NT2/D1 (cell line): Measurements from ENCODE around the gene LAMA5.

Experiments used
- DNase-seq: peaks from one replicate; pipeline ENCODE4 v3.0.0-alpha.2; 2011; ENCODE audit warnings: low read depth, low spot score
- H3K27me3 ChIP-seq: 2 replicates; pipeline ENCODE4 v1.6.0; 2011; ENCODE audit warnings: mild to moderate bottlenecking; ENCODE audit not compliant: insufficient read length, insufficient read depth
- H3K36me3 ChIP-seq: 2 replicates; pipeline ENCODE4 v1.6.1; 2011; ENCODE audit warnings: mild to moderate bottlenecking, low read length, mixed read lengths; ENCODE audit not compliant: insufficient read depth, insufficient read length
- H3K4me1 ChIP-seq: 2 replicates; pipeline ENCODE4 v1.5.1; 2011; ENCODE audit not compliant: insufficient read depth, insufficient read length
- H3K4me3 ChIP-seq: 2 replicates; pipeline ENCODE4 v1.5.1; 2011; ENCODE audit warnings: low read depth; ENCODE audit not compliant: insufficient read length
- H3K9ac ChIP-seq: 2 replicates; pipeline ENCODE4 v1.6.0; 2011; ENCODE audit warnings: low read depth; ENCODE audit not compliant: insufficient read length
- H3K9me3 ChIP-seq: 2 replicates; pipeline ENCODE4 v1.5.1; 2011; ENCODE audit warnings: mild to moderate bottlenecking, low read length; ENCODE audit not compliant: insufficient read depth
- SUZ12 ChIP-seq: IDR thresholded peaks from 2 replicates; pipeline ENCODE4 v1.6.1; 2011; ENCODE audit not compliant: insufficient read length, insufficient read depth; ENCODE audit errors: extremely low read depth
- YY1 ChIP-seq: IDR thresholded peaks from 2 replicates; pipeline ENCODE4 v1.6.1; 2011; ENCODE audit not compliant: insufficient read length, insufficient read depth
- ZNF274 ChIP-seq: IDR thresholded peaks from 2 replicates; pipeline ENCODE4 v1.6.1; 2011; ENCODE audit warnings: mild to moderate bottlenecking, low read depth, low read length

The LAMA5 gene

GRCh38 chr20:62328684-62329388 lies 38.3 kb downstream of the LAMA5 start:
- DNase-seq = no peak
- Histone ChIP-seq H3K4me1 (peaks cover 5% of the 10 kb centered on the region), H3K9me3 (peaks cover 13% of the 10 kb centered on the region; the same call in 1 of the 2 replicates), H3K27me3 (no peaks in the 10 kb centered on the region), H3K4me3 (no peak overlapping the region), H3K9ac (no peak overlapping the region), H3K36me3 (peaks cover 96% of the 10 kb centered on the region)
- TF ChIP-seq ZNF274 (no peak), SUZ12 (no peak), YY1 (no peak)

GRCh38 chr20:62327726-62328495 lies 39.2 kb downstream of the LAMA5 start:
- Histone ChIP-seq H3K4me1 (peaks cover 5% of the 10 kb centered on the region), H3K36me3 (peaks cover 97% of the 10 kb centered on the region), H3K27me3 (no peaks in the 10 kb centered on the region), H3K9me3 (peaks cover 13% of the 10 kb centered on the region; the same call in 1 of the 2 replicates), H3K9ac (no peak overlapping the region), H3K4me3 (no peak overlapping the region)
- TF ChIP-seq SUZ12 (no peak), YY1 (no peak), ZNF274 (no peak)
- no peak for DNase-seq

GRCh38 chr20:62326959-62327725 lies 40.0 kb downstream of the LAMA5 start:
- Histone ChIP-seq H3K4me1 (peaks cover 5% of the 10 kb centered on the region), H3K9me3 (peaks cover 14% of the 10 kb centered on the region; the same call in 1 of the 2 replicates), H3K27me3 (no peaks in the 10 kb centered on the region), H3K9ac (no peak overlapping the region), H3K4me3 (no peak overlapping the region), H3K36me3 (peaks cover 95% of the 10 kb centered on the region)
- no peak for DNase-seq
- no peak for TF ChIP-seq YY1

- Histone ChIP-seq H3K27me3 (no peaks in the 10 kb centered on the region), H3K9me3 (peaks cover 19% of the 10 kb centered on the region; the same call in 1 of the 2 replicates), H3K9ac (no peak overlapping the region), H3K4me1 (peaks cover 5% of the 10 kb centered on the region), H3K4me3 (no peak overlapping the region), H3K36me3 (peaks cover 94% of the 10 kb centered on the region)
- TF ChIP-seq SUZ12 (no peak), YY1 (no peak), ZNF274 (no peak)
- DNase-seq = no peak
These were observed 40.6 kb downstream of the LAMA5 start for GRCh38 chr20:62326559-62326958.

GRCh38 chr20:62325172-62325905 lies 41.8 kb downstream of the LAMA5 start:
- Histone ChIP-seq H3K27me3 (no peaks in the 10 kb centered on the region), H3K4me3 (no peak overlapping the region), H3K36me3 (peaks cover 90% of the 10 kb centered on the region), H3K9me3 (peaks cover 19% of the 10 kb centered on the region; the same call in 1 of the 2 replicates), H3K4me1 (peaks cover 5% of the 10 kb centered on the region), H3K9ac (no peak overlapping the region)
- DNase-seq = no peak
- TF ChIP-seq SUZ12 (no peak), YY1 (no peak), ZNF274 (no peak)

GRCh38 chr20:62323980-62324906 lies 42.9 kb downstream of the LAMA5 start:
- Histone ChIP-seq H3K9me3 (peaks cover 21% of the 10 kb centered on the region; the same call in 1 of the 2 replicates), H3K27me3 (no peaks in the 10 kb centered on the region), H3K36me3 (peaks cover 88% of the 10 kb centered on the region), H3K4me3 (no peak overlapping the region), H3K9ac (no peak overlapping the region), H3K4me1 (peaks cover 5% of the 10 kb centered on the region)
- TF ChIP-seq SUZ12 (no peak), YY1 (no peak), ZNF274 (no peak)
- DNase-seq = no peak
